HEK293 (cell line): ENCODE data around the gene CYP4V2.

Experiments used
- BCL6B ChIP-seq: fragments of 450-650 bp; formaldehyde crosslinking; IDR thresholded peaks from 2 replicates; pipeline ENCODE4 v1.5.1; 2017; ENCODE audit warnings: missing biosample characterization, missing genetic modification characterization
- KLF10 ChIP-seq: fragments of 450-650 bp; IDR thresholded peaks from 2 replicates; pipeline ENCODE4 v1.5.1; 2018; ENCODE audit warnings: missing biosample characterization, mild to moderate bottlenecking, missing genetic modification characterization
- PATZ1 ChIP-seq: fragments of 450-650 bp; formaldehyde crosslinking; IDR thresholded peaks from 2 replicates; pipeline ENCODE4 v1.5.1; 2016; ENCODE audit warnings: missing biosample characterization, missing genetic modification characterization
- SALL2 ChIP-seq: fragments of 450-650 bp; formaldehyde crosslinking; IDR thresholded peaks from 2 replicates; pipeline ENCODE4 v1.5.0; 2017; ENCODE audit warnings: missing biosample characterization, mild to moderate bottlenecking, missing genetic modification characterization, borderline replicate concordance
- ZNF16 ChIP-seq: fragments of 450-650 bp; formaldehyde crosslinking; IDR thresholded peaks from 2 replicates; pipeline ENCODE4 v1.5.1; 2016; ENCODE audit warnings: low read depth, missing biosample characterization, missing genetic modification characterization
- ZNF169 ChIP-seq: fragments of 450-650 bp; formaldehyde crosslinking; IDR thresholded peaks from 2 replicates; pipeline ENCODE4 v1.5.1; 2016; ENCODE audit warnings: missing biosample characterization, missing genetic modification characterization
- ZNF214 ChIP-seq: fragments of 450-650 bp; formaldehyde crosslinking; IDR thresholded peaks from 2 replicates; pipeline ENCODE4 v1.5.1; 2017; ENCODE audit warnings: missing biosample characterization, mild to moderate bottlenecking, missing genetic modification characterization, borderline replicate concordance
- ZNF248 ChIP-seq: fragments of 450-650 bp; formaldehyde crosslinking; IDR thresholded peaks from 2 replicates; pipeline ENCODE4 v1.5.1; 2017; ENCODE audit warnings: missing biosample characterization, missing genetic modification characterization
- ZNF280D ChIP-seq: fragments of 450-650 bp; formaldehyde crosslinking; IDR thresholded peaks from 2 replicates; pipeline ENCODE4 v1.5.1; 2016; ENCODE audit warnings: missing biosample characterization, missing genetic modification characterization
- ZNF302 ChIP-seq: fragments of 450-650 bp; formaldehyde crosslinking; IDR thresholded peaks from 2 replicates; pipeline ENCODE4 v1.5.1; 2016; ENCODE audit warnings: missing biosample characterization, missing genetic modification characterization, low read depth
- ZNF423 ChIP-seq: fragments of 450-650 bp; formaldehyde crosslinking; IDR thresholded peaks from 2 replicates; pipeline ENCODE4 v1.5.1; 2016; ENCODE audit warnings: missing biosample characterization, missing genetic modification characterization
- ZNF48 ChIP-seq: fragments of 450-650 bp; formaldehyde crosslinking; IDR thresholded peaks from 2 replicates; pipeline ENCODE4 v1.5.1; 2016; ENCODE audit warnings: missing biosample characterization, missing genetic modification characterization
- ZNF544 ChIP-seq: fragments of 450-650 bp; formaldehyde crosslinking; IDR thresholded peaks from 2 replicates; pipeline ENCODE4 v1.5.0; 2017; ENCODE audit warnings: missing biosample characterization, missing genetic modification characterization
- ZNF558 ChIP-seq: fragments of 450-650 bp; formaldehyde crosslinking; IDR thresholded peaks from 2 replicates; pipeline ENCODE4 v1.5.1; 2016; ENCODE audit warnings: missing biosample characterization, missing genetic modification characterization
- ZNF610 ChIP-seq: fragments of 450-650 bp; formaldehyde crosslinking; IDR thresholded peaks from 2 replicates; pipeline ENCODE4 v1.5.1; 2016; ENCODE audit warnings: missing biosample characterization, missing genetic modification characterization, borderline replicate concordance
- ZNF623 ChIP-seq: fragments of 450-650 bp; formaldehyde crosslinking; IDR thresholded peaks from 2 replicates; pipeline ENCODE4 v1.5.1; 2016; ENCODE audit warnings: missing biosample characterization, missing genetic modification characterization
- ZNF670 ChIP-seq: fragments of 450-650 bp; formaldehyde crosslinking; IDR thresholded peaks from 2 replicates; pipeline ENCODE4 v1.5.1; 2016; ENCODE audit warnings: missing biosample characterization, missing genetic modification characterization, low read depth
- TF ChIP-seq, protein P1 (sequence below): fragments of 450-650 bp; formaldehyde crosslinking; IDR thresholded peaks from 2 replicates; pipeline ENCODE4 v1.5.1; 2016; ENCODE audit warnings: missing biosample characterization, missing genetic modification characterization, borderline replicate concordance
- TF ChIP-seq, protein P2 (sequence below): sonication (generic); formaldehyde crosslinking; IDR thresholded peaks from 2 replicates; pipeline ENCODE4 v1.8.1; 2022; ENCODE audit warnings: mild to moderate bottlenecking, moderate library complexity, missing genetic modification reagents
- TF ChIP-seq, protein P3 (sequence below): fragments of 450-650 bp; formaldehyde crosslinking; IDR thresholded peaks from 2 replicates; pipeline ENCODE4 v1.5.1; 2016; ENCODE audit warnings: missing biosample characterization, missing genetic modification characterization
- TF ChIP-seq, protein P4 (sequence below): IDR thresholded peaks from 2 replicates; pipeline ENCODE4 v1.6.1; 2011; ENCODE audit warnings: mild to moderate bottlenecking, low read depth, low read length, borderline replicate concordance

The CYP4V2 gene

DNA sequence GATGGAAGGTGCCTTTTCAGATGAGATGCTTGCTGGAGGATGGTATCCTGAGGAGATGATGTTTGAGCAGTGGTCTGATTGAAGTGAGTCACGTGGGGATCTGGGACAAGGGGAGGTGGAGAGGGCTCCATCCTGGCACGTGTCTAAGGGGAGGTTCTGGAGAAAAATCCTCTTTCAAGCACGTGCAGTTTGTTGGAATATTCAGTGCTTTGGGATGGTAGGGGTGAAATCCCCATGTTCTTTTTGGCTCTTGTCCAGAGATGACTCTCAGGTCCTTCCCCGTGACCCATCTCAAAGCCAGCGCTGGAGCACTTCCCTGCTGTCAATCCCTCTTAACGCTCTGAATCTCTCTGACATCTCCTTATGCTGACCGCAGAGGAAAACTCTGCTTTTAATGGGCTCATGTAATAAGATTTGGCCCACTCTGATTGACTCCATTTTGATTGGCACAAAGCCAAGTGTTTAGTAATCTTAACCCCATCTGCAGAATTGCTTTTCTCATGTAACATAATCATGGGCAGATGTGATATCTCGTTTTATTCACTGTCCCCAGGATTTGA is 25.2 kb downstream of the CYP4V2 start (continued):
- TF ChIP-seq ZNF280D (no peak), ZNF610 (tag by site-specific recombination) (no peak), ZNF544 (tag by site-specific recombination) (peak; percentile 83), PATZ1 (tag by site-specific recombination) (peak; percentile 45), ZNF670 (tag by site-specific recombination) (no peak), ZNF623 (tag by site-specific recombination) (0 out of 2 replicates have a peak, but pooled peaks have one; percentile 9), KLF10 (tag by site-specific recombination) (peak; percentile 74; the same call in 1 of the 2 replicates), ZNF423 (tag by site-specific recombination) (no peak), ZNF558 (tag by site-specific recombination) (peak; percentile 65), ZNF48 (no peak), ZNF248 (tag by site-specific recombination) (0 out of 2 replicates have a peak, but pooled peaks have one; percentile 48), BCL6B (peak; percentile 50; the same call in 1 of the 2 replicates), ZNF169 (tag by site-specific recombination) (no peak), ZNF16 (tag by site-specific recombination) (no peak), SALL2 (no peak), ZNF302 (tag by site-specific recombination) (no peak), ZNF214 (tag by site-specific recombination) (peak; percentile 61; the same call in 1 of the 2 replicates)
- TF ChIP-seq, protein P1, sequence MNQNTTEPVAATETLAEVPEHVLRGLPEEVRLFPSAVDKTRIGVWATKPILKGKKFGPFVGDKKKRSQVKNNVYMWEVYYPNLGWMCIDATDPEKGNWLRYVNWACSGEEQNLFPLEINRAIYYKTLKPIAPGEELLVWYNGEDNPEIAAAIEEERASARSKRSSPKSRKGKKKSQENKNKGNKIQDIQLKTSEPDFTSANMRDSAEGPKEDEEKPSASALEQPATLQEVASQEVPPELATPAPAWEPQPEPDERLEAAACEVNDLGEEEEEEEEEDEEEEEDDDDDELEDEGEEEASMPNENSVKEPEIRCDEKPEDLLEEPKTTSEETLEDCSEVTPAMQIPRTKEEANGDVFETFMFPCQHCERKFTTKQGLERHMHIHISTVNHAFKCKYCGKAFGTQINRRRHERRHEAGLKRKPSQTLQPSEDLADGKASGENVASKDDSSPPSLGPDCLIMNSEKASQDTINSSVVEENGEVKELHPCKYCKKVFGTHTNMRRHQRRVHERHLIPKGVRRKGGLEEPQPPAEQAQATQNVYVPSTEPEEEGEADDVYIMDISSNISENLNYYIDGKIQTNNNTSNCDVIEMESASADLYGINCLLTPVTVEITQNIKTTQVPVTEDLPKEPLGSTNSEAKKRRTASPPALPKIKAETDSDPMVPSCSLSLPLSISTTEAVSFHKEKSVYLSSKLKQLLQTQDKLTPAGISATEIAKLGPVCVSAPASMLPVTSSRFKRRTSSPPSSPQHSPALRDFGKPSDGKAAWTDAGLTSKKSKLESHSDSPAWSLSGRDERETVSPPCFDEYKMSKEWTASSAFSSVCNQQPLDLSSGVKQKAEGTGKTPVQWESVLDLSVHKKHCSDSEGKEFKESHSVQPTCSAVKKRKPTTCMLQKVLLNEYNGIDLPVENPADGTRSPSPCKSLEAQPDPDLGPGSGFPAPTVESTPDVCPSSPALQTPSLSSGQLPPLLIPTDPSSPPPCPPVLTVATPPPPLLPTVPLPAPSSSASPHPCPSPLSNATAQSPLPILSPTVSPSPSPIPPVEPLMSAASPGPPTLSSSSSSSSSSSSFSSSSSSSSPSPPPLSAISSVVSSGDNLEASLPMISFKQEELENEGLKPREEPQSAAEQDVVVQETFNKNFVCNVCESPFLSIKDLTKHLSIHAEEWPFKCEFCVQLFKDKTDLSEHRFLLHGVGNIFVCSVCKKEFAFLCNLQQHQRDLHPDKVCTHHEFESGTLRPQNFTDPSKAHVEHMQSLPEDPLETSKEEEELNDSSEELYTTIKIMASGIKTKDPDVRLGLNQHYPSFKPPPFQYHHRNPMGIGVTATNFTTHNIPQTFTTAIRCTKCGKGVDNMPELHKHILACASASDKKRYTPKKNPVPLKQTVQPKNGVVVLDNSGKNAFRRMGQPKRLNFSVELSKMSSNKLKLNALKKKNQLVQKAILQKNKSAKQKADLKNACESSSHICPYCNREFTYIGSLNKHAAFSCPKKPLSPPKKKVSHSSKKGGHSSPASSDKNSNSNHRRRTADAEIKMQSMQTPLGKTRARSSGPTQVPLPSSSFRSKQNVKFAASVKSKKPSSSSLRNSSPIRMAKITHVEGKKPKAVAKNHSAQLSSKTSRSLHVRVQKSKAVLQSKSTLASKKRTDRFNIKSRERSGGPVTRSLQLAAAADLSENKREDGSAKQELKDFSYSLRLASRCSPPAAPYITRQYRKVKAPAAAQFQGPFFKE (tag by site-specific recombination), result no peak
- TF ChIP-seq, protein P2, sequence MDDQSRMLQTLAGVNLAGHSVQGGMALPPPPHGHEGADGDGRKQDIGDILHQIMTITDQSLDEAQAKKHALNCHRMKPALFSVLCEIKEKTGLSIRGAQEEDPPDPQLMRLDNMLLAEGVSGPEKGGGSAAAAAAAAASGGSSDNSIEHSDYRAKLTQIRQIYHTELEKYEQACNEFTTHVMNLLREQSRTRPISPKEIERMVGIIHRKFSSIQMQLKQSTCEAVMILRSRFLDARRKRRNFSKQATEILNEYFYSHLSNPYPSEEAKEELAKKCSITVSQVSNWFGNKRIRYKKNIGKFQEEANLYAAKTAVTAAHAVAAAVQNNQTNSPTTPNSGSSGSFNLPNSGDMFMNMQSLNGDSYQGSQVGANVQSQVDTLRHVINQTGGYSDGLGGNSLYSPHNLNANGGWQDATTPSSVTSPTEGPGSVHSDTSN (CRISPR knock-in tag), result no peak
- TF ChIP-seq, protein P3, sequence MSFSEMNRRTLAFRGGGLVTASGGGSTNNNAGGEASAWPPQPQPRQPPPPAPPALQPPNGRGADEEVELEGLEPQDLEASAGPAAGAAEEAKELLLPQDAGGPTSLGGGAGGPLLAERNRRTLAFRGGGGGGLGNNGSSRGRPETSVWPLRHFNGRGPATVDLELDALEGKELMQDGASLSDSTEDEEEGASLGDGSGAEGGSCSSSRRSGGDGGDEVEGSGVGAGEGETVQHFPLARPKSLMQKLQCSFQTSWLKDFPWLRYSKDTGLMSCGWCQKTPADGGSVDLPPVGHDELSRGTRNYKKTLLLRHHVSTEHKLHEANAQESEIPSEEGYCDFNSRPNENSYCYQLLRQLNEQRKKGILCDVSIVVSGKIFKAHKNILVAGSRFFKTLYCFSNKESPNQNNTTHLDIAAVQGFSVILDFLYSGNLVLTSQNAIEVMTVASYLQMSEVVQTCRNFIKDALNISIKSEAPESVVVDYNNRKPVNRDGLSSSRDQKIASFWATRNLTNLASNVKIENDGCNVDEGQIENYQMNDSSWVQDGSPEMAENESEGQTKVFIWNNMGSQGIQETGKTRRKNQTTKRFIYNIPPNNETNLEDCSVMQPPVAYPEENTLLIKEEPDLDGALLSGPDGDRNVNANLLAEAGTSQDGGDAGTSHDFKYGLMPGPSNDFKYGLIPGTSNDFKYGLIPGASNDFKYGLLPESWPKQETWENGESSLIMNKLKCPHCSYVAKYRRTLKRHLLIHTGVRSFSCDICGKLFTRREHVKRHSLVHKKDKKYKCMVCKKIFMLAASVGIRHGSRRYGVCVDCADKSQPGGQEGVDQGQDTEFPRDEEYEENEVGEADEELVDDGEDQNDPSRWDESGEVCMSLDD (tag by site-specific recombination), result no peak
- TF ChIP-seq, protein P4, sequence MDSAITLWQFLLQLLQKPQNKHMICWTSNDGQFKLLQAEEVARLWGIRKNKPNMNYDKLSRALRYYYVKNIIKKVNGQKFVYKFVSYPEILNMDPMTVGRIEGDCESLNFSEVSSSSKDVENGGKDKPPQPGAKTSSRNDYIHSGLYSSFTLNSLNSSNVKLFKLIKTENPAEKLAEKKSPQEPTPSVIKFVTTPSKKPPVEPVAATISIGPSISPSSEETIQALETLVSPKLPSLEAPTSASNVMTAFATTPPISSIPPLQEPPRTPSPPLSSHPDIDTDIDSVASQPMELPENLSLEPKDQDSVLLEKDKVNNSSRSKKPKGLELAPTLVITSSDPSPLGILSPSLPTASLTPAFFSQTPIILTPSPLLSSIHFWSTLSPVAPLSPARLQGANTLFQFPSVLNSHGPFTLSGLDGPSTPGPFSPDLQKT, result no peak
